AG10803 (cell line): ENCODE results near the gene TMEM52.

Experiments used
- DNase-seq: peaks from one replicate; pipeline ENCODE4 v3.0.0; 2010; ENCODE audit warnings: low read depth
- H3K4me3 ChIP-seq: 2 replicates; pipeline ENCODE4 v1.5.1; 2011; ENCODE audit warnings: mild to moderate bottlenecking, low read length, control low read depth
- CTCF ChIP-seq: conservative IDR thresholded peaks from 2 replicates; pipeline ENCODE4 v1.5.1; 2011; ENCODE audit warnings: mild to moderate bottlenecking, low read length, control low read depth, inconsistent platforms

TMEM52 gene

GRCh38 chr1:1962752-1963151, 43.7 kb upstream of the TMEM52 start:
- TF ChIP-seq CTCF = no peak
- DNase-seq = no peak
- H3K4me3 ChIP-seq = no peak overlapping the region

GRCh38 chr1:1960480-1961196, 41.6 kb upstream of the TMEM52 start:
- DNase-seq = peak; percentile 31
- no peak for TF ChIP-seq CTCF
- no peak overlapping the region for H3K4me3 ChIP-seq

- DNase-seq = peak; percentile 43
- peak; percentile 63 for TF ChIP-seq CTCF
- no peak overlapping the region for H3K4me3 ChIP-seq
These were observed 40.9 kb upstream of the TMEM52 start for GRCh38 chr1:1959840-1960479.

GRCh38 chr1:1959459-1959839, 40.4 kb upstream of the TMEM52 start:
- no peak overlapping the region for H3K4me3 ChIP-seq
- no peak for TF ChIP-seq CTCF
- no peak for DNase-seq

GRCh38 chr1:1958071-1958541, 39.0 kb upstream of the TMEM52 start:
- no peak for DNase-seq
- no peak overlapping the region for H3K4me3 ChIP-seq
- no peak for TF ChIP-seq CTCF

GRCh38 chr1:1957533-1957961, 38.5 kb upstream of the TMEM52 start:
- TF ChIP-seq CTCF = no peak
- no peak overlapping the region for H3K4me3 ChIP-seq
- no peak for DNase-seq
